ENCODE data around the gene RAB1B. TPM values are rescaled to one million over a fixed set of nuclear protein-coding genes. Genes with fewer than 3 reads are reported as not detected.
"Not testable (repeated sequence)": the region's sequence is repeated elsewhere in the genome, so short reads cannot be mapped to it uniquely, and the experiment has no call there.

Gene RAB1B
- total RNA-seq, 1 donor from 2014 or later: 123 TPM

DNA sequence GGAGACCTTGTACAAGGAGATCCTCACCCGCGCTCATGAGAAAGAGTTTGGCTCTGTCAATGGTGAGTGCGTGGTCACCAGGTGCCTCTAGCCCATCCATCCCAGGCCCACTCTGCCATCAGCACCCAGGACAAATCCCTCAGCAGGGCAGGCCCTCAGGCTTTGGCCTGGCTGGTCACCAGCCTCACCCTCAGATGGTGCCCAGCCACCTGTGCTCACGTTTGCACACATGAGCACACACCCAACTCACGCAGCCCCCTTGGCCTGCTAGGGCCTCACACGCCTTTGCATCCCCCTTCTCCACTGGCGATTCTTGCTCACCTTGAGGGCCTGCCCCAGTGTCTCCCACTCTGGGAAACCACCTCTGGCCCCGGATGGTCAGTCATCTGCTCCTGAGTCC lies 4.1 kb upstream of the RAB1B start:
- intact Hi-C loops (cut with micrococcal nuclease): no loop called here
- DNase-seq (no peak), ATAC-seq (no peak)

- DNase-seq (no peak), ATAC-seq (no peak)
- intact Hi-C loops (cut with micrococcal nuclease): no loop called here
Measured at GRCh38 chr11:66264914-66265313, 3.5 kb upstream of the RAB1B start.

GRCh38 chr11:66265531-66266377 lies 2.7 kb upstream of the RAB1B start:
- intact Hi-C loops (cut with micrococcal nuclease): no loop called here
- ATAC-seq (no peak), DNase-seq (no peak)

DNA sequence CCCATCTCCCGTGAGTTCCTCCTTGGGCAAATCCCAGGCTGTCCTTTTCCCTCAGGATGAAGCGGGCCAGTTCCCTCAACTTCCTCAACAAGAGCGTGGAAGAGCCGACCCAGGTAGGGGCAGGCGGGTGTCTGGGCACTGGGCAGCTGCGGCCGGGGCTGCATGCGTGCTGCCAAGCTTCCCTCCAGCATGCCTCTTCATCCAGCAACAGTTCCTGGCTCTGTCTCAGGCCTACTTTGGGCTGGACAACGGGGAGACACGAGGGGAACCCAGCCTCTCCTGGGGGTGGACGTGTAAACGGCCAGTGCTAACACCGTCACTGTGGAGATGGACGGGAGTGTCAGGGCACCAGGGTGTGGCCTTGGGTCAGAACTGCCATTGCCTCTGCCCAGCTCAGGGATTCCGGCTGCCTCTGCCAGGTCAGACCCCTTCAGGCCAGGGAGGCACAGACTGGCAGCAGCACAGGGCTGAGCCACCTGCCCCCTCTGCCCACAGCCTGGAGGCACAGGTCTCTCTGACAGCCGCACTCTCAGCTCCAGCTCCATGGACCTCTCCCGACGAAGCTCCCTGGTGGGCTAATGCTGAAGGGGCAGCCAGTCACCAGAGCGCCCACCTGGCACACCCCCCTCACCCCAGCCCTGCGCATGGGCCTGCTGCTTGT lies 1.9 kb upstream of the RAB1B start:
- intact Hi-C loops (cut with micrococcal nuclease): no loop called here

GRCh38 chr11:66267039-66267378 lies 1.4 kb upstream of the RAB1B start:
- DNase-seq (no peak), ATAC-seq (peak; percentile 1)
- intact Hi-C loops (cut with micrococcal nuclease): no loop called here

More for the DNA sequence above, 1.9 kb upstream of the RAB1B start:
- ATAC-seq: no peak
- DNase-seq: peak; percentile 44

- ATAC-seq (peak; percentile 86), DNase-seq (peak; percentile 95)
- intact Hi-C loops (cut with micrococcal nuclease): no loop called here
Measured at GRCh38 chr11:66267379-66268243, 828 bp upstream of the RAB1B start.

GRCh38 chr11:66268952-66269905 lies 790 bp downstream of the RAB1B start:
- DNase-seq (peak; percentile 51), ATAC-seq (no peak)
- intact Hi-C loops (cut with micrococcal nuclease): no loop called here

GRCh38 chr11:66271816-66272215 lies 3.4 kb downstream of the RAB1B start:
- no peak for ATAC-seq
- DNase-seq: no peak
- intact Hi-C loops (cut with micrococcal nuclease): no loop called here

DNA sequence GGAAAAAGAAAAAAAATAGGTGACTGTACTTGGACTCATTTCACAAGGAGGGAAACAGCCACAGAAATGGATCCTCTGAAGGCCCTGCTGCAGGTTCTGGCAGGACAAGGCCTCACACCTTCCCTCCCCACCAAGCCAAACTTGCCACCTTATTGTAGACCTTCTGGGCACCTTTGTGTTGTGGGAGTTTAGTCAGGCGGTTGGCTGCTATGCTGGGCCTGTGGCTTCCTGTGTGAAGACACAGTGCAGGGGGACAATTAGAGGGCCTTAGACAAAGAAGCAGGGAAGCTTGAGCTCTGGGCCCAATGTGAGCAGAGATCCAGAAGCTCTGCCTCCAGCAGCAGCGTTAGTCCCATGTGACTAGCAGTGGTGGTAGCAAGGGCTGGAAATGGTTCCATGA lies 4.2 kb downstream of the RAB1B start:
- intact Hi-C loops (cut with micrococcal nuclease): no loop called here
- ATAC-seq: no peak
- no peak for DNase-seq

DNA sequence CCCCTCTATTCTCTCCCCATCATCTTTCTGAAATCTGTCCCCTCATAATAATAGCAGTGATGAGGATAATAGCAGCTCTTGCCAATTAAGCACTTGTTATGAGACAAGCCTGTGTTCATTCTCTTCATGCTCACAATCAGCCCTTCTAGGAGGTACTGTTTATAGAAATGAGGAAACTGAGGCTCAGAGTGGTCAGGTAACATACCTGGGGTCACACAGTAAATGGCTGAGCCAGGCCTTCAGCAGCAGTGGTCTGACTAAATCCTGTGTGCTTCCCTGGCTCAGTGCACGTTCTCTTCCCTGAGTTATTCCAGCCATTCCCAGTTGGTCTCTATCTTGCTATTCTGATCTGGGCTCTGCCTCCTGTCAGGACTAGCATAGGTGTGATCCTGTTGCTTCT lies 5.8 kb downstream of the RAB1B start:
- intact Hi-C loops (cut with micrococcal nuclease): no loop called here
- no peak for ATAC-seq
- no peak for DNase-seq

DNA sequence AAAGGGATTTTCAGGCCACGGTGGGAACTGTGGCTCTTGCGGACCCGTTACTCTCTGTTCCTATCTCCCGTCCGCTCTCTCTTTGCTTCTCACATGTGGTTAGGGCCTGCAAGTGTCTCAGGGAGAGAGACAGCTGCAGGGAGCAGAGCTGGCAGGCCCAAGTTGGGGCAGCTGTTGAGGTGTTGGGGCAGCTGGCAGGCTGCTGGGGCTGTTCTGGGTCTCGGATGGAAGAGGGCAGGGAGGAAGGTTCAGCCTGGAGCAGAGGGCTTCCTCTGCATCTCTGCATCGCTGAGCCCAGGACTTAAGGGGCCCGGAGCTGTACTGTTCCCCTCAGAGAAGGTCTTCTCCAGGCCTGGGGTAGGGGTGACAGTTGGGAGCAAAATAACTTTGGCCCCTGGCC lies 7.0 kb downstream of the RAB1B start:
- ATAC-seq (no peak), DNase-seq (no peak)
- intact Hi-C loops (cut with micrococcal nuclease): no loop called here

GRCh38 chr11:66275984-66276612 lies 7.7 kb downstream of the RAB1B start:
- no peak for ATAC-seq
- intact Hi-C loops (cut with micrococcal nuclease): no loop called here

GRCh38 chr11:66276619-66277018 lies 8.2 kb downstream of the RAB1B start:
- intact Hi-C loops (cut with micrococcal nuclease); ATAC-seq; DNase-seq: not testable (repeated sequence)

More at GRCh38 chr11:66275984-66276612, 7.7 kb downstream of the RAB1B start:
- no peak for DNase-seq

DNA sequence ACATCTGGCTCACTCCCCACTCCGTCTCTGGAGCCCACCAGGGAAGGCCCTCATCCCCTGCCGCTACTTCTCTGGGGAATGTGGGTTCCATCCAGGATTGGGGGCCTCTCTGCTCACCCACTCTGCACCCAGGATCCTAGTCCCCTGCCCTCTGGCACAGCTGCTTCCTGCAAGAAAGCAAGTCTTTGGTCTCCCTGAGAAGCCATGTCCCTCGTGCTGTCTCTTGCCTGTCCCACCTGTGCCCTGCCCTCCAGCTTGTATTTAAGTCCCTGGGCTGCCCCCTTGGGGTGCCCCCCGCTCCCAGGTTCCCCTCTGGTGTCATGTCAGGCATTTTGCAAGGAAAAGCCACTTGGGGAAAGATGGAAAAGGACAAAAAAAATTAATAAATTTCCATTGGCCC lies 8.6 kb downstream of the RAB1B start:
- ATAC-seq: peak; percentile 2
- intact Hi-C loops (cut with micrococcal nuclease); DNase-seq: not testable (repeated sequence)

- DNase-seq (peak; percentile 69), ATAC-seq (peak; percentile 37)
- intact Hi-C loops (cut with micrococcal nuclease): no loop called here
Measured at GRCh38 chr11:66277471-66278362, 9.3 kb downstream of the RAB1B start, which contains the start of gene CNIH2. Gene CNIH2 (plus strand): TSS chr11:66278175. CDS start chr11:66278457, 282 bp downstream.

DNA sequence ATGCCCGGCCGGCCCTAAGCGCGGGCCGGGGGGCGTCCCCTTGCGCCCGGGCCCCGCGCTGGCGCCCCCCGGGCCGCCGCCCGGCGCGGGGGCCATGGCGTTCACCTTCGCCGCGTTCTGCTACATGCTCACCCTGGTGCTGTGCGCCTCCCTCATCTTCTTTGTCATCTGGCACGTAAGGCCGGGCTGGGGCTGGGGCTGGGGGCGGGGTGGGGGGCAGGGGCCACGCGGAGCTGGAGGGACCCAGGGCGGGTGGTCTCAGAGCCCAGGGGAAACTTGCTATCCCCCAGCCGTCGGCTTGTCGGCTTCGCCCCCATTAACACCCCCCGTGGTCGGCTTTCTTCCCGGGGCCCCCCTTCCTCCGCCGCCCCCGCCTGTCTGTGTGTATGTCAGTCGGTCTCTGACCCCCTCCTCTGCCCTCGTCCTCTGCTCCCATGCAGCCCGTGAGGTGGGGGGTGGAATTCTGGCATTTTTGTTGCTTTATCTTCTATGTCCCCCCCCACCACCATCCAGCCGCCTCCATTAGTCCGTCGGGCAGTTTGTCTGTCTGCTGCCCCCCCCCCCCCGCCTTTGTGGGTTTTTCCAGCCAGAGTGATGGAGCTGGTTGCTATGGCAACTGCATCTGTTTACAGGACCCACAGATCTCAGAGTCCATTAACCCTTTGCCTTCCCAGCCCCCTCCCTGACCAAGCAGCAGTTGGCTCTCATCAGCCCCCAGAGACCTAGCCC lies 10.1 kb downstream of the RAB1B start:
- DNase-seq (no peak), ATAC-seq (no peak)
- intact Hi-C loops (cut with micrococcal nuclease): no loop called here

Data from left ventricle myocardium superior (tissue), 1 donor.